PC-3 (cell line): ENCODE measurements around the gene CNPY1. TPM values are rescaled to one million over a fixed set of nuclear protein-coding genes. Genes with fewer than 3 reads are reported as not detected.

ENCODE experiments used
- ATAC-seq: fragments of 200-7000 bp; cut with Tn5 transposase; 2 replicates; pipeline ENCODE4 v1.9.1; 2020; ENCODE audit warnings: mild to moderate bottlenecking, moderate library complexity
- BruUV-seq: library from RNA; stranded (reverse); fragments of 400-500 nt; replicated peaks from 2 replicates; lab custom pipeline; 2021; lab: Mats Ljungman, UMichigan
- CTCF ChIA-PET: fragments of 300-600 bp; sonication (Branson Sonifier 250); formaldehyde crosslinking; loops from one replicate; lab custom pipeline; 2022; ENCODE audit warnings: antibody characterized with exemption; lab: Charles Lee
- POLR2A ChIA-PET: fragments of 300-600 bp; sonication (Branson Sonifier 250); formaldehyde crosslinking; loops from one replicate; lab custom pipeline; 2022; ENCODE audit warnings: antibody characterized with exemption; ENCODE audit not compliant: unreplicated experiment; lab: Charles Lee
- DNase-seq: peaks from one replicate; pipeline ENCODE4 v3.0.0-alpha.2; 2015
- H2AFZ ChIP-seq: fragments of 300-600 bp; sonication (generic); 2 replicates; pipeline ENCODE4 v1.6.0; 2016; ENCODE audit warnings: antibody characterized with exemption, low read length
- H3F3A ChIP-seq: fragments of 300-600 bp; sonication (generic); one replicate; pipeline ENCODE4 v1.6.0; 2017; ENCODE audit warnings: antibody characterized with exemption, low read length, control low read depth, mild to moderate bottlenecking; ENCODE audit not compliant: unreplicated experiment
- H3K27ac ChIP-seq: fragments of 300-600 bp; sonication (generic); 2 replicates; pipeline ENCODE4 v1.5.1; 2016; ENCODE audit warnings: mild to moderate bottlenecking, low read length
- H3K27me3 ChIP-seq: fragments of 300-600 bp; sonication (generic); 2 replicates; pipeline ENCODE4 v1.6.1; 2016; ENCODE audit warnings: low read length, mixed read lengths
- H3K36me3 ChIP-seq: fragments of 300-600 bp; sonication (generic); 2 replicates; pipeline ENCODE4 v1.6.1; 2016; ENCODE audit warnings: low read depth, mixed run types, low read length, mixed read lengths
- H3K4me1 ChIP-seq: fragments of 300-600 bp; sonication (generic); 2 replicates; pipeline ENCODE4 v1.5.1; 2016; ENCODE audit warnings: low read length; ENCODE audit not compliant: insufficient read depth
- H3K4me2 ChIP-seq: fragments of 300-600 bp; sonication (generic); 2 replicates; pipeline ENCODE4 v1.6.0; 2016; ENCODE audit warnings: low read length
- H3K4me3 ChIP-seq: fragments of 300-600 bp; sonication (generic); 2 replicates; pipeline ENCODE4 v1.5.1; 2016; ENCODE audit warnings: mild to moderate bottlenecking, low read length, mixed read lengths
- H3K79me2 ChIP-seq: fragments of 300-600 bp; sonication (generic); 2 replicates; pipeline ENCODE4 v1.6.1; 2017; ENCODE audit warnings: low read length, mixed read lengths
- H3K9ac ChIP-seq: fragments of 300-600 bp; sonication (generic); 2 replicates; pipeline ENCODE4 v1.6.0; 2016; ENCODE audit warnings: mild to moderate bottlenecking, low read length
- H3K9me2 ChIP-seq: fragments of 300-600 bp; sonication (generic); replicated peaks from 2 replicates; pipeline ENCODE4 v1.6.1; 2016; ENCODE audit warnings: mixed run types, low read length, mixed read lengths
- H3K9me3 ChIP-seq: fragments of 300-600 bp; sonication (generic); 2 replicates; pipeline ENCODE4 v1.6.1; 2016; ENCODE audit warnings: low read length, mixed read lengths
- H4K20me1 ChIP-seq: fragments of 300-600 bp; sonication (generic); 2 replicates; pipeline ENCODE4 v1.6.1; 2016; ENCODE audit warnings: low read length, mixed read lengths
- CTCF ChIP-seq: fragments of 300-600 bp; sonication (generic); conservative IDR thresholded peaks from 2 replicates; pipeline ENCODE4 v1.5.1; 2017; ENCODE audit warnings: antibody characterized with exemption, low read depth, mild to moderate bottlenecking, low read length
- EZH2 ChIP-seq: fragments of 300-600 bp; sonication (generic); IDR thresholded peaks from one replicate; pipeline ENCODE4 v1.6.1; 2017; ENCODE audit warnings: antibody characterized with exemption, mild to moderate bottlenecking, low read length; ENCODE audit not compliant: unreplicated experiment
- EZH2phosphoT487 ChIP-seq: fragments of 300-600 bp; sonication (generic); IDR thresholded peaks from 2 replicates; pipeline ENCODE4 v1.6.1; 2018; ENCODE audit warnings: mild to moderate bottlenecking, antibody characterized with exemption, low read length, borderline replicate concordance
- intact Hi-C: fragments of 100-400 bp; cut with micrococcal nuclease; formaldehyde crosslinking; loops from 2 replicates; pipeline ENCODE4 v1.9.0; 2023
- total RNA-seq: library from RNA; depleted of rRNA; stranded (reverse); fragments of >200 nt; gene quantifications from 2 replicates; pipeline ENCODE4 v1.2.3, GENCODE V29; 2014

CNPY1 gene
- total RNA-seq, 1 experiment from 2014 or later = not detected

DNA sequence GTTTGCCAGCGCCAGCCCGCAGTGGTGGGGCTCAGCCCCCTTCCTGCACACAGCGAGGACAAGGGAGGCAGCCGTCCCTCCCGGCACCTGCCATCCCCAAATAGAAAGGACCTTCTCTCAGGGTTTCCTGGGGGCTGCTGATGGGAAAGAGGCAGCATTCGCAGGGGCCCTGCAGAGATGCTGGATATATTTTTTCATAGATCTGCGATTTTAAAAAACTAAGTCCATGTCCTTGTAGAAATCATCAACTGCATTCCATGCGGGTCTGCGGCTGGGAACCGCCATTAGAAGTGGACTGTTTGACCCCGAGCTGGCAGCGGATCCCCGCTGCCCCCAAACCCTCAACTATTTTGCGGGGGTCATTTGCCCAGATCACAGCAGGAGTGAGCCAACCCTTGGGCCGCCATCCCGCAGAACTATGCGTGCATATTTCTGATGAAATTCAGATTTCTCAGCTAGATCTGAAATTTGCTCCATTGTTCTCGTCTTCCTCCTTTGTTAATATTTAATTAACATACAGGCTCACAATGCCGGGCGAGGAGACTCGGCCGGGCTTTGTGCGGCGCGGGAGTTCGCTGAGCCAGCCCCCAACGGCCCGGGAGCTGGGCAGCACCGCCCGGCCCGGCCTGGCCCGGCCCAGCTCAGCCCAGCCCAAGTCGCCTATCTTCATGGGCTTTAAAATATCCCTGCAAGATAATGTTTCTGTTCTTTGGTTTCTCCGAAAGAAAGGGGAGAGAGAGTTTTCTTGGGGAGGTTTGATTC, 86.5 kb downstream of the CNPY1 start:
- Histone ChIP-seq H3K36me3 (no peaks in the 10 kb centered on the region), H3K4me3 (no peak overlapping the region), H3K79me2 (no peaks in the 10 kb centered on the region), H3K9ac (no peak overlapping the region), H3K4me1 (peaks cover 8% of the 10 kb centered on the region; the same call in 1 of the 2 replicates), H3K4me2 (peak overlapping the region; percentile 91), H3K27me3 (peaks cover 16% of the 10 kb centered on the region), H3K27ac (no peak overlapping the region), H3K9me2 (no peaks in the 10 kb centered on the region), H2AFZ (no peak overlapping the region), H3F3A (no peaks in the 10 kb centered on the region), H3K9me3 (no peaks in the 10 kb centered on the region), H4K20me1 (no peaks in the 10 kb centered on the region)
- no TSS peak for BruUV-seq
- TF ChIP-seq EZH2 (no peak), CTCF (no peak), EZH2phosphoT487 (no peak)
- intact Hi-C loops = loop anchor here (5.0 kb wide), 1 partner anchor 533 kb away; no protein-coding TSS in a partner anchor
- ChIA-PET POLR2A (no interaction called here), CTCF (no interaction called here)
- DNase-seq = no peak
- ATAC-seq = no peak

GRCh38 chr7:155458878-155459699, 87.3 kb downstream of the CNPY1 start:
- no TSS peak for BruUV-seq
- Histone ChIP-seq H3F3A (no peaks in the 10 kb centered on the region), H3K9ac (no peak overlapping the region; the same call in 1 of the 2 replicates), H3K36me3 (no peaks in the 10 kb centered on the region), H3K4me1 (peaks cover 8% of the 10 kb centered on the region; the same call in 1 of the 2 replicates), H3K79me2 (no peaks in the 10 kb centered on the region), H2AFZ (peak overlapping the region; percentile 60; the same call in 1 of the 2 replicates), H4K20me1 (no peaks in the 10 kb centered on the region), H3K9me3 (no peaks in the 10 kb centered on the region), H3K9me2 (no peaks in the 10 kb centered on the region), H3K4me2 (peak overlapping the region; percentile 91), H3K27me3 (peaks cover 24% of the 10 kb centered on the region), H3K4me3 (peak overlapping the region; percentile 72), H3K27ac (no peak overlapping the region)
- POLR2A ChIA-PET = no interaction called here
- CTCF ChIA-PET = no interaction called here
- TF ChIP-seq CTCF = no peak
- TF ChIP-seq EZH2 = no peak
- TF ChIP-seq EZH2phosphoT487 = no peak
- intact Hi-C loops = loop anchor here (5.0 kb wide), 1 partner anchor 532 kb away; no protein-coding TSS in a partner anchor
- ATAC-seq (peak; percentile 2; the same call in 1 of the 2 replicates), DNase-seq (no peak)
